K562 (cell line): Measurements from ENCODE around the gene BCL3. TPM values are rescaled to one million over a fixed set of nuclear protein-coding genes. Genes with fewer than 3 reads are reported as not detected.

Source experiments
- ATAC-seq: fragments of 200-7000 bp; cut with Tn5 transposase; 3 replicates; pipeline ENCODE4 v1.9.1; 2020; ENCODE audit warnings: moderate library complexity
- BruUV-seq: library from RNA; stranded (reverse); fragments of 400-500 nt; replicated peaks from 2 replicates; lab custom pipeline; 2021; lab: Mats Ljungman, UMichigan
- CTCF ChIA-PET: fragments of 300-600 bp; formaldehyde crosslinking; extraction: SDS; loops from one replicate; lab custom pipeline; 2021; ENCODE audit warnings: low intra/inter-chr PET ratio; lab: Yijun Ruan, JAX
- POLR2A ChIA-PET: fragments of 300-600, 350-650 bp; sonication (Branson Sonifier 250); formaldehyde crosslinking; extraction: SDS; loops from one replicate; lab custom pipeline; 2021; ENCODE audit warnings: antibody characterized with exemption, inconsistent platforms; lab: Yijun Ruan, JAX
- DNase-seq, 4 experiments: peaks; one replicate each; pipeline versions ENCODE4 v3.0.0 to v3.0.0-alpha.2; 2011 to 2018; ENCODE audit warnings: low spot score in 3 of 4, mixed read lengths in 3 of 4; ENCODE audit errors: extremely low read depth in 1 of 4
- FAIRE-seq: peaks from 2 replicates; lab custom pipeline; 2011; peaks lifted over from hg19 to GRCh38; lab: Jason Lieb, UNC
- H2AFZ ChIP-seq: 2 replicates; pipeline ENCODE4 v1.6.0; 2011; ENCODE audit warnings: low read depth, low read length, control low read depth, inconsistent platforms
- H3K27ac ChIP-seq: fragments of 200-600 bp; 3 replicates; pipeline ENCODE4 v1.8.0; 2011; ENCODE audit warnings: low read depth, mild to moderate bottlenecking, control low read depth, inconsistent platforms, low read length, moderate library complexity, mixed read lengths; ENCODE audit errors: extremely low read depth
- H3K27me3 ChIP-seq, 2 experiments: fragments of 300-600 bp in 1 of 2; 2 replicates in 1 of 2; 3 replicates in 1 of 2; pipeline versions ENCODE4 v1.6.0 to v1.8.0; 2011; ENCODE audit warnings: inconsistent platforms in 2 of 2, low read length in 2 of 2, mild to moderate bottlenecking in 1 of 2, mixed read lengths in 1 of 2, moderate library complexity in 1 of 2; ENCODE audit not compliant: control insufficient read depth in 2 of 2, insufficient read depth in 2 of 2
- H3K36me3 ChIP-seq: fragments of 300-600 bp; 3 replicates; pipeline ENCODE4 v1.8.0; 2011; ENCODE audit warnings: mild to moderate bottlenecking, low read length, inconsistent platforms; ENCODE audit not compliant: control insufficient read depth, insufficient read depth
- H3K4me1 ChIP-seq, 2 experiments: fragments of 200-600 bp in 1 of 2; replicated peaks in 1 of 2; 2 replicates in 1 of 2; 3 replicates in 1 of 2; pipeline versions ENCODE4 v1.5.1 to v1.8.0; 2011; ENCODE audit warnings: inconsistent platforms in 2 of 2, low read length in 2 of 2, mild to moderate bottlenecking in 1 of 2, mixed read lengths in 1 of 2, moderate library complexity in 1 of 2; ENCODE audit not compliant: control insufficient read depth in 2 of 2, insufficient read depth in 2 of 2
- H3K4me2 ChIP-seq: 2 replicates; pipeline ENCODE4 v1.6.1; 2011; ENCODE audit warnings: low read length, control low read depth, inconsistent platforms, mixed read lengths; ENCODE audit not compliant: insufficient read depth
- H3K4me3 ChIP-seq: fragments of 200-600 bp; sonication (generic), shearing (Covaris generic); 2 replicates; pipeline ENCODE4 v1.5.1; 2016; ENCODE audit warnings: control low read depth, inconsistent platforms
- H3K79me2 ChIP-seq: fragments of 200-600 bp; 3 replicates; pipeline ENCODE4 v1.8.0; 2011; ENCODE audit warnings: low read length, inconsistent platforms; ENCODE audit not compliant: control insufficient read depth, insufficient read depth
- H3K9ac ChIP-seq, 2 experiments: 2 replicates each; pipeline versions ENCODE4 v1.6.0 to v1.6.1; 2011; ENCODE audit warnings: low read depth in 2 of 2, low read length in 2 of 2, control low read depth in 1 of 2, inconsistent platforms in 1 of 2, mild to moderate bottlenecking in 1 of 2, mixed read lengths in 1 of 2; ENCODE audit not compliant: insufficient read depth in 1 of 2
- H3K9me1 ChIP-seq: one replicate; pipeline ENCODE4 v1.6.0; 2011; ENCODE audit warnings: inconsistent platforms, mild to moderate bottlenecking, low read length, moderate library complexity; ENCODE audit not compliant: control insufficient read depth, insufficient read depth
- H3K9me3 ChIP-seq: replicated peaks from 2 replicates; pipeline ENCODE4 v1.5.1; 2011; ENCODE audit warnings: low read depth, low read length, inconsistent platforms; ENCODE audit not compliant: control insufficient read depth, insufficient read depth
- H4K20me1 ChIP-seq: replicated peaks from 2 replicates; pipeline ENCODE4 v1.6.1; 2011; ENCODE audit warnings: low read length, inconsistent platforms, mixed read lengths; ENCODE audit not compliant: control insufficient read depth, insufficient read depth
- KDM1A ChIP-seq, 2 experiments: fragments of 450-650 bp; IDR thresholded peaks; 2 replicates each; pipeline ENCODE4 v1.6.1; 2016; ENCODE audit warnings: mild to moderate bottlenecking in 2 of 2
- NFIX ChIP-seq: fragments of 250-450 bp; sonication (Bioruptor Pico); IDR thresholded peaks from 2 replicates; pipeline ENCODE4 v1.4.0; 2020; ENCODE audit warnings: low read depth, mild to moderate bottlenecking, moderate library complexity
- PHF21A ChIP-seq: fragments of 450-650 bp; IDR thresholded peaks from 2 replicates; pipeline ENCODE4 v1.6.1; 2017; ENCODE audit warnings: low read depth, borderline replicate concordance
- WHSC1 ChIP-seq: IDR thresholded peaks from one replicate; pipeline ENCODE4 v1.6.1; 2012; ENCODE audit warnings: low read length, control low read depth, inconsistent platforms
- WGBS: fragments of 100-300 bp; shearing (Covaris generic); methylation state at CpG from one replicate; pipeline ENCODE4 v1.1.6; 2016; ENCODE audit warnings: low coverage, mixed read lengths; ENCODE audit not compliant: insufficient coverage; ENCODE audit errors: missing lambda C conversion rate; 5-methylcytosine and 5-hydroxymethylcytosine counted together
- in situ Hi-C: fragments of 300-500 bp; cut with MboI; formaldehyde crosslinking; loops from 4 replicates; pipeline ENCODE4 v1.15.0; 2018; ENCODE audit warnings: inconsistent platforms, mixed read lengths
- intact Hi-C: fragments of 100-400 bp; cut with micrococcal nuclease; formaldehyde crosslinking; loops from 2 replicates; pipeline ENCODE4 v1.14.2; 2022
- polyA plus RNA-seq, 8 experiments: library from polyadenylated mRNA; depleted of rRNA in 4 of 8; stranded (reverse) in 5 of 8; unstranded in 3 of 8; fragments of >200 nt; fragmentation: Nextera tagmentation in 2 of 8; fragmentation: Illumina TruSeq in 1 of 8; extraction: Ambion mirVana in 2 of 8; extraction: Trizol in 1 of 8; gene quantifications; 2 replicates each; pipeline versions ENCODE4 v1.2.1 to v1.2.3, GENCODE V29; 2011 to 2014; ENCODE audit warnings: inconsistent platforms in 1 of 8, missing spikeins in 1 of 8
- total RNA-seq, 7 experiments: library from RNA; depleted of rRNA in 6 of 7; stranded (reverse); fragments of >200 nt in 6 of 7; fragmentation: Illumina TruSeq in 2 of 7; extraction: Trizol in 2 of 7; gene quantifications; 2 replicates each; pipeline versions ENCODE4 v1.2.1 to v1.2.3, GENCODE V29; 2011 to 2021; ENCODE audit warnings: low replicate concordance in 1 of 7
- TF ChIP-seq, protein P1 (sequence below): fragments of 450-650 bp; IDR thresholded peaks from 2 replicates; pipeline ENCODE4 v1.6.1; 2016
- TF ChIP-seq, protein P2 (sequence below), 2 experiments: IDR thresholded peaks in 1 of 2; conservative IDR thresholded peaks in 1 of 2; 2 replicates each; pipeline ENCODE4 v1.6.1; 2016; ENCODE audit warnings: low read depth in 2 of 2, mild to moderate bottlenecking in 1 of 2, missing compliant biosample characterization in 1 of 2, missing genetic modification characterization in 1 of 2, moderate library complexity in 1 of 2

BCL3 gene
- total and polyA plus RNA-seq, 9 of the 15 experiments (the other 6 are each of a cell fraction or from before 2014, with no cell fraction given) = 0.03 to 2.4 (median 0.50) TPM; not detected in 1

DNA sequence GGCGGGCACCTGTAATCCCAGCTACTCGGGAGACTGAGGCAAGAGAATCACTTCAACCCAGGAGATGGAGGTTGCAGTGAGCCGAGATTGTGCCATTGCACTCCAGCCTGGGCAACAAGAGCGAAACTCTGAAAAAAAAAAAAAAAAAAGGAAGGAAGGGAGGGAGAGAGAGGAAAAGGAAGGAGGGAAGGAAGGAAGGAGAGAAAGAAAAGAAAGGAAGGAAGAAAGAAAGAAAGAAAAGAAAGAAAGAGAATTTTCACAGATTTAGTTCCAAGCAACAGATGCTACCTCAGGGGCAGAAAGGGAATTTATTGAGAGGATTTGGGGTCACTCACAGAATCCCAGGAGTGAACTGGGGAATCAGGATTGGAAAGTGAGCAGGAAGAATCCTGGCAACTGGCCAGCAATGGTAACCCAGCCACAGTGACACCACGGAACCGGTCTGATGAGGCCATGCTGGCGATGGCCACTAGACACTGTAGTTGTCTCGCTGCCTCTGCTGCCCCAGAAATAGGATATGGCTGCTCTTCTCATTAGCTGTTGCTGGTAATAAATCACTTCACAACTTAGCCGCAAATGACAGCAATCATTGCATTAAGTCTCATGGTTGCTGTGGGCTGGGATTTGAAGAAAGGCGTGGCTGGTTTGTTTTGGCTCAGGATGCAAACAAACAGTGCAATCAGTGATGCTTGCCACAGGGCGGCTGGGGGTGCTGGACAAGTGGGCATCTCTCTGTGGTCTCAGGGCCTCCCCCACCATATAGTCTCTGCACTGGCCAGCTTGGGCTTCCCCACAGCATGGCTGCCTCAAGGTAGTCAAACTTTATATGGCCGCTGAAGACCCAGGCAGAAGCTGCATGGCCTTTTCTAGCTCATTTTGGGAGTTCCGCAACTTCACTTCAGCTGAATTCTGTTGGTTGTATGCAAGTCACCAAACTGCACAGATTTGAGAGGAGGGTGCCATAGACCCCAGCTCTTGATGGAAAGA lies 55.2 kb downstream of the BCL3 start:
- ATAC-seq (no peak), DNase-seq (peak in 1 of 4 experiments; percentile 29), FAIRE-seq (no peak)
- H3K9me3 ChIP-seq = no peaks in the 10 kb centered on the region
- ChIA-PET POLR2A (interaction anchor here (1.1 kb wide), 1 partner anchor 45 kb away, joined by 4 read pairs; no protein-coding TSS in a partner anchor), CTCF (no interaction called here)
- intact Hi-C loops (no loop called here), in situ Hi-C loops (no loop called here)
- H4K20me1 ChIP-seq = no peaks in the 10 kb centered on the region
- no TSS peak for BruUV-seq
- H2AFZ ChIP-seq = no peak overlapping the region
- H3K4me3 ChIP-seq = no peak overlapping the region
- H3K9ac ChIP-seq = no peak overlapping the region
- peaks cover 13 to 20% of the 10 kb centered on the region in 2 experiments; a peak in 4 of 5 replicates for H3K4me1 ChIP-seq
- no peak overlapping the region for H3K4me2 ChIP-seq
- H3K79me2 ChIP-seq = no peaks in the 10 kb centered on the region
- H3K27ac ChIP-seq = no peak overlapping the region
- peaks cover 14 to 38% of the 10 kb centered on the region in 2 experiments; a peak in 4 of 5 replicates for H3K27me3 ChIP-seq
- no peaks in the 10 kb centered on the region for H3K9me1 ChIP-seq
- H3K36me3 ChIP-seq = no peaks in the 10 kb centered on the region
- 8% methylated on average over 12 of the region's 13 CpGs for WGBS
- TF ChIP-seq, protein P1, sequence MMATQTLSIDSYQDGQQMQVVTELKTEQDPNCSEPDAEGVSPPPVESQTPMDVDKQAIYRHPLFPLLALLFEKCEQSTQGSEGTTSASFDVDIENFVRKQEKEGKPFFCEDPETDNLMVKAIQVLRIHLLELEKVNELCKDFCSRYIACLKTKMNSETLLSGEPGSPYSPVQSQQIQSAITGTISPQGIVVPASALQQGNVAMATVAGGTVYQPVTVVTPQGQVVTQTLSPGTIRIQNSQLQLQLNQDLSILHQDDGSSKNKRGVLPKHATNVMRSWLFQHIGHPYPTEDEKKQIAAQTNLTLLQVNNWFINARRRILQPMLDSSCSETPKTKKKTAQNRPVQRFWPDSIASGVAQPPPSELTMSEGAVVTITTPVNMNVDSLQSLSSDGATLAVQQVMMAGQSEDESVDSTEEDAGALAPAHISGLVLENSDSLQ = peak; percentile 90
- TF ChIP-seq, protein P2, sequence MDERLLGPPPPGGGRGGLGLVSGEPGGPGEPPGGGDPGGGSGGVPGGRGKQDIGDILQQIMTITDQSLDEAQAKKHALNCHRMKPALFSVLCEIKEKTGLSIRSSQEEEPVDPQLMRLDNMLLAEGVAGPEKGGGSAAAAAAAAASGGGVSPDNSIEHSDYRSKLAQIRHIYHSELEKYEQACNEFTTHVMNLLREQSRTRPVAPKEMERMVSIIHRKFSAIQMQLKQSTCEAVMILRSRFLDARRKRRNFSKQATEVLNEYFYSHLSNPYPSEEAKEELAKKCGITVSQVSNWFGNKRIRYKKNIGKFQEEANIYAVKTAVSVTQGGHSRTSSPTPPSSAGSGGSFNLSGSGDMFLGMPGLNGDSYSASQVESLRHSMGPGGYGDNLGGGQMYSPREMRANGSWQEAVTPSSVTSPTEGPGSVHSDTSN (CRISPR knock-in tag; IDR thresholded peaks at IDR 0.05; ENCODE audit: low read depth) = no peak
- TF ChIP-seq, protein P2 (tag; conservative IDR thresholded peaks at IDR 0.05; ENCODE audit: low read depth) = peak; percentile 81; the same call in 1 of the 2 replicates
- no peak for TF ChIP-seq PHF21A
- peak; percentile 51 to 72; a peak in 3 of 4 replicates for TF ChIP-seq KDM1A (IDR thresholded peaks at IDR 0.05)
- TF ChIP-seq NFIX (CRISPR knock-in tag) = peak; percentile 36; the same call in 1 of the 2 replicates
- no peak for TF ChIP-seq WHSC1
